GM21528 (cell line): ENCODE measurements around the gene ARID1B.

Source experiments
- ATAC-seq: cut with Tn5 transposase; IDR thresholded peaks from one replicate; pipeline ENCODE4 v1.9.1; 2021; ENCODE audit warnings: mild to moderate bottlenecking, moderate library complexity; ENCODE audit not compliant: unreplicated experiment, low FRiP score

Gene ARID1B

GRCh38 chr6:156875062-156875461, 97.9 kb downstream of the ARID1B start:
- ATAC-seq = no peak

- ATAC-seq = no peak
Observed at GRCh38 chr6:156876302-156876701, 99.1 kb downstream of the ARID1B start.

GRCh38 chr6:156877126-156877863, 100.1 kb downstream of the ARID1B start:
- ATAC-seq = no peak

- ATAC-seq = no peak
Observed at GRCh38 chr6:156878681-156879080, 101.5 kb downstream of the ARID1B start.

GRCh38 chr6:156879186-156879585, 102.0 kb downstream of the ARID1B start:
- ATAC-seq = no peak

GRCh38 chr6:156879591-156879990, 102.4 kb downstream of the ARID1B start:
- no peak for ATAC-seq

GRCh38 chr6:156880913-156881312, 103.7 kb downstream of the ARID1B start:
- ATAC-seq = no peak

- no peak for ATAC-seq
Observed at GRCh38 chr6:156881687-156882629, 104.8 kb downstream of the ARID1B start.

- ATAC-seq = no peak
Observed at GRCh38 chr6:156883497-156884252, 106.5 kb downstream of the ARID1B start.

GRCh38 chr6:156884306-156884705, 107.1 kb downstream of the ARID1B start:
- ATAC-seq = no peak

GRCh38 chr6:156885562-156885961, 108.4 kb downstream of the ARID1B start:
- no peak for ATAC-seq

- ATAC-seq = peak; percentile 53
Observed at GRCh38 chr6:156886409-156886808, 109.2 kb downstream of the ARID1B start.

- no peak for ATAC-seq
Observed at GRCh38 chr6:156887623-156888269, 110.6 kb downstream of the ARID1B start.

- ATAC-seq = no peak
Observed at GRCh38 chr6:156889469-156889868, 112.3 kb downstream of the ARID1B start.

- ATAC-seq = no peak
Observed at GRCh38 chr6:156889986-156890385, 112.8 kb downstream of the ARID1B start.

- no peak for ATAC-seq
Observed at GRCh38 chr6:156890627-156891314, 113.6 kb downstream of the ARID1B start.

- ATAC-seq = no peak
Observed at GRCh38 chr6:156897907-156898531, 120.8 kb downstream of the ARID1B start.

- ATAC-seq = no peak
Observed at GRCh38 chr6:156899071-156899470, 121.9 kb downstream of the ARID1B start.

GRCh38 chr6:156899532-156900135, 122.5 kb downstream of the ARID1B start:
- ATAC-seq = no peak
